ENCODE data around the gene SCRN2. TPM values are rescaled to one million over a fixed set of nuclear protein-coding genes. Genes with fewer than 3 reads are reported as not detected.

Gene SCRN2
- total and polyA plus RNA-seq, 2 experiments from 2014 or later: 40.6 to 45.5 TPM

DNA sequence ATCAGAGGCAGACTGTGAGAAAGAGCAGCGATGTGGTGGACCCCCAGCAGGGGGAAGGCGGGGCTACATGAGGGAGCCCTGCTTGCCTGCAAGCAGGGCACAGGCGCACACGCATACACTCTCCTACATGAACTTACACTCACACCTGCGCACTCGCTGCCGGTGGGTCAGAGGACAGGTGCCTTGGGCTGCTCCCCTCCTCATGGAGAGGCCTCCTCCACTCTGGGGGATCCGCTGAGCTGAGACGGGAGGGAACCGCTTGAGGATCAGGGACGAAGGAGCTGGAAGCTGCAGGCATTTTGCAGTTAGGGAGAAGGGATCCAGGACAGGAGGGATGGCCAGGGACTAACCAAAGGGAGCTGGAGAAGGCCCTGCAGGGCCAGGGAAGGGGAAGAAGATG lies 33.7 kb downstream of the SCRN2 start:
- Mint-ChIP-seq H3K4me3 (no peak overlapping the region), H3K27ac (no peak overlapping the region), H3K9me3 (no peaks in the 10 kb centered on the region; the same call in 2 of the 3 replicates), H3K27me3 (ENCODE audit: insufficient read depth, low read depth, poor library complexity) (peaks cover 8% of the 10 kb centered on the region), H3K36me3 (ENCODE audit: low read depth) (peaks cover 5% of the 10 kb centered on the region; the same call in 1 of the 3 replicates), H3K4me1 (peaks cover 7% of the 10 kb centered on the region; the same call in 2 of the 3 replicates)
- H2AFZ ChIP-seq: no peak overlapping the region
- no peaks in the 10 kb centered on the region for H3K4me1 ChIP-seq (ENCODE audit: insufficient read depth)
- no peaks in the 10 kb centered on the region for H4K20me1 ChIP-seq (replicated peaks; ENCODE audit: insufficient read depth)
- DNase-seq (ENCODE audit: low spot score): no peak
- H3K27me3 ChIP-seq (ENCODE audit: insufficient read depth): no peaks in the 10 kb centered on the region
- H3K9me2 ChIP-seq (ENCODE audit: insufficient read depth): no peaks in the 10 kb centered on the region
- H3K4me3 ChIP-seq: no peak overlapping the region
- no peaks in the 10 kb centered on the region for H3K79me2 ChIP-seq (replicated peaks; ENCODE audit: insufficient read depth)
- no peaks in the 10 kb centered on the region for H3K36me3 ChIP-seq (ENCODE audit: insufficient read depth)
- H3F3A ChIP-seq (replicated peaks; ENCODE audit: low read depth): no peaks in the 10 kb centered on the region
- H3K27ac ChIP-seq (ENCODE audit: low read depth): no peak overlapping the region
- TF ChIP-seq, protein P1, sequence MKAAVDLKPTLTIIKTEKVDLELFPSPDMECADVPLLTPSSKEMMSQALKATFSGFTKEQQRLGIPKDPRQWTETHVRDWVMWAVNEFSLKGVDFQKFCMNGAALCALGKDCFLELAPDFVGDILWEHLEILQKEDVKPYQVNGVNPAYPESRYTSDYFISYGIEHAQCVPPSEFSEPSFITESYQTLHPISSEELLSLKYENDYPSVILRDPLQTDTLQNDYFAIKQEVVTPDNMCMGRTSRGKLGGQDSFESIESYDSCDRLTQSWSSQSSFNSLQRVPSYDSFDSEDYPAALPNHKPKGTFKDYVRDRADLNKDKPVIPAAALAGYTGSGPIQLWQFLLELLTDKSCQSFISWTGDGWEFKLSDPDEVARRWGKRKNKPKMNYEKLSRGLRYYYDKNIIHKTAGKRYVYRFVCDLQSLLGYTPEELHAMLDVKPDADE (IDR thresholded peaks at IDR 0.05): no peak
- no peak for TF ChIP-seq STAT1 (IDR thresholded peaks at IDR 0.05; ENCODE audit: unreplicated experiment)
- TF ChIP-seq EZH2 (IDR thresholded peaks at IDR 0.05; ENCODE audit: low read depth, unreplicated experiment): no peak
- TF ChIP-seq ZNF331 (CRISPR knock-in tag; IDR thresholded peaks at IDR 0.05; ENCODE audit: low read depth): no peak
- TF ChIP-seq, protein P2, sequence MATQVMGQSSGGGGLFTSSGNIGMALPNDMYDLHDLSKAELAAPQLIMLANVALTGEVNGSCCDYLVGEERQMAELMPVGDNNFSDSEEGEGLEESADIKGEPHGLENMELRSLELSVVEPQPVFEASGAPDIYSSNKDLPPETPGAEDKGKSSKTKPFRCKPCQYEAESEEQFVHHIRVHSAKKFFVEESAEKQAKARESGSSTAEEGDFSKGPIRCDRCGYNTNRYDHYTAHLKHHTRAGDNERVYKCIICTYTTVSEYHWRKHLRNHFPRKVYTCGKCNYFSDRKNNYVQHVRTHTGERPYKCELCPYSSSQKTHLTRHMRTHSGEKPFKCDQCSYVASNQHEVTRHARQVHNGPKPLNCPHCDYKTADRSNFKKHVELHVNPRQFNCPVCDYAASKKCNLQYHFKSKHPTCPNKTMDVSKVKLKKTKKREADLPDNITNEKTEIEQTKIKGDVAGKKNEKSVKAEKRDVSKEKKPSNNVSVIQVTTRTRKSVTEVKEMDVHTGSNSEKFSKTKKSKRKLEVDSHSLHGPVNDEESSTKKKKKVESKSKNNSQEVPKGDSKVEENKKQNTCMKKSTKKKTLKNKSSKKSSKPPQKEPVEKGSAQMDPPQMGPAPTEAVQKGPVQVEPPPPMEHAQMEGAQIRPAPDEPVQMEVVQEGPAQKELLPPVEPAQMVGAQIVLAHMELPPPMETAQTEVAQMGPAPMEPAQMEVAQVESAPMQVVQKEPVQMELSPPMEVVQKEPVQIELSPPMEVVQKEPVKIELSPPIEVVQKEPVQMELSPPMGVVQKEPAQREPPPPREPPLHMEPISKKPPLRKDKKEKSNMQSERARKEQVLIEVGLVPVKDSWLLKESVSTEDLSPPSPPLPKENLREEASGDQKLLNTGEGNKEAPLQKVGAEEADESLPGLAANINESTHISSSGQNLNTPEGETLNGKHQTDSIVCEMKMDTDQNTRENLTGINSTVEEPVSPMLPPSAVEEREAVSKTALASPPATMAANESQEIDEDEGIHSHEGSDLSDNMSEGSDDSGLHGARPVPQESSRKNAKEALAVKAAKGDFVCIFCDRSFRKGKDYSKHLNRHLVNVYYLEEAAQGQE (IDR thresholded peaks at IDR 0.05; ENCODE audit: unreplicated experiment): no peak
- TF ChIP-seq ZNF114 (CRISPR knock-in tag; IDR thresholded peaks at IDR 0.05): no peak
- TF ChIP-seq POLR2AphosphoS5 (IDR thresholded peaks at IDR 0.05; ENCODE audit: low read depth): no peak
- no peak for TF ChIP-seq EZH2phosphoT487 (IDR thresholded peaks at IDR 0.05; ENCODE audit: unreplicated experiment)
- TF ChIP-seq, protein P3, sequence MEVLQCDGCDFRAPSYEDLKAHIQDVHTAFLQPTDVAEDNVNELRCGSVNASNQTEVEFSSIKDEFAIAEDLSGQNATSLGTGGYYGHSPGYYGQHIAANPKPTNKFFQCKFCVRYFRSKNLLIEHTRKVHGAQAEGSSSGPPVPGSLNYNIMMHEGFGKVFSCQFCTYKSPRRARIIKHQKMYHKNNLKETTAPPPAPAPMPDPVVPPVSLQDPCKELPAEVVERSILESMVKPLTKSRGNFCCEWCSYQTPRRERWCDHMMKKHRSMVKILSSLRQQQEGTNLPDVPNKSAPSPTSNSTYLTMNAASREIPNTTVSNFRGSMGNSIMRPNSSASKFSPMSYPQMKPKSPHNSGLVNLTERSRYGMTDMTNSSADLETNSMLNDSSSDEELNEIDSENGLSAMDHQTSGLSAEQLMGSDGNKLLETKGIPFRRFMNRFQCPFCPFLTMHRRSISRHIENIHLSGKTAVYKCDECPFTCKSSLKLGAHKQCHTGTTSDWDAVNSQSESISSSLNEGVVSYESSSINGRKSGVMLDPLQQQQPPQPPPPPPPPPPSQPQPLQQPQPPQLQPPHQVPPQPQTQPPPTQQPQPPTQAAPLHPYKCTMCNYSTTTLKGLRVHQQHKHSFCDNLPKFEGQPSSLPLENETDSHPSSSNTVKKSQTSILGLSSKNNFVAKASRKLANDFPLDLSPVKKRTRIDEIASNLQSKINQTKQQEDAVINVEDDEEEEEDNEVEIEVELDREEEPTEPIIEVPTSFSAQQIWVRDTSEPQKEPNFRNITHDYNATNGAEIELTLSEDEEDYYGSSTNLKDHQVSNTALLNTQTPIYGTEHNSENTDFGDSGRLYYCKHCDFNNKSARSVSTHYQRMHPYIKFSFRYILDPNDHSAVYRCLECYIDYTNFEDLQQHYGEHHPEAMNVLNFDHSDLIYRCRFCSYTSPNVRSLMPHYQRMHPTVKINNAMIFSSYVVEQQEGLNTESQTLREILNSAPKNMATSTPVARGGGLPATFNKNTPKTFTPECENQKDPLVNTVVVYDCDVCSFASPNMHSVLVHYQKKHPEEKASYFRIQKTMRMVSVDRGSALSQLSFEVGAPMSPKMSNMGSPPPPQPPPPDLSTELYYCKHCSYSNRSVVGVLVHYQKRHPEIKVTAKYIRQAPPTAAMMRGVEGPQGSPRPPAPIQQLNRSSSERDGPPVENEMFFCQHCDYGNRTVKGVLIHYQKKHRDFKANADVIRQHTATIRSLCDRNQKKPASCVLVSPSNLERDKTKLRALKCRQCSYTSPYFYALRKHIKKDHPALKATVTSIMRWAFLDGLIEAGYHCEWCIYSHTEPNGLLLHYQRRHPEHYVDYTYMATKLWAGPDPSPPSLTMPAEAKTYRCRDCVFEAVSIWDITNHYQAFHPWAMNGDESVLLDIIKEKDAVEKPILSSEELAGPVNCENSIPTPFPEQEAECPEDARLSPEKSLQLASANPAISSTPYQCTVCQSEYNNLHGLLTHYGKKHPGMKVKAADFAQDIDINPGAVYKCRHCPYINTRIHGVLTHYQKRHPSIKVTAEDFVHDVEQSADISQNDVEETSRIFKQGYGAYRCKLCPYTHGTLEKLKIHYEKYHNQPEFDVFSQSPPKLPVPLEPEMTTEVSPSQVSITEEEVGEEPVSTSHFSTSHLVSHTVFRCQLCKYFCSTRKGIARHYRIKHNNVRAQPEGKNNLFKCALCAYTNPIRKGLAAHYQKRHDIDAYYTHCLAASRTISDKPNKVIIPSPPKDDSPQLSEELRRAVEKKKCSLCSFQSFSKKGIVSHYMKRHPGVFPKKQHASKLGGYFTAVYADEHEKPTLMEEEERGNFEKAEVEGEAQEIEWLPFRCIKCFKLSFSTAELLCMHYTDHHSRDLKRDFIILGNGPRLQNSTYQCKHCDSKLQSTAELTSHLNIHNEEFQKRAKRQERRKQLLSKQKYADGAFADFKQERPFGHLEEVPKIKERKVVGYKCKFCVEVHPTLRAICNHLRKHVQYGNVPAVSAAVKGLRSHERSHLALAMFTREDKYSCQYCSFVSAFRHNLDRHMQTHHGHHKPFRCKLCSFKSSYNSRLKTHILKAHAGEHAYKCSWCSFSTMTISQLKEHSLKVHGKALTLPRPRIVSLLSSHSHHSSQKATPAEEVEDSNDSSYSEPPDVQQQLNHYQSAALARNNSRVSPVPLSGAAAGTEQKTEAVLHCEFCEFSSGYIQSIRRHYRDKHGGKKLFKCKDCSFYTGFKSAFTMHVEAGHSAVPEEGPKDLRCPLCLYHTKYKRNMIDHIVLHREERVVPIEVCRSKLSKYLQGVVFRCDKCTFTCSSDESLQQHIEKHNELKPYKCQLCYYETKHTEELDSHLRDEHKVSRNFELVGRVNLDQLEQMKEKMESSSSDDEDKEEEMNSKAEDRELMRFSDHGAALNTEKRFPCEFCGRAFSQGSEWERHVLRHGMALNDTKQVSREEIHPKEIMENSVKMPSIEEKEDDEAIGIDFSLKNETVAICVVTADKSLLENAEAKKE (CRISPR knock-in tag; IDR thresholded peaks at IDR 0.05): no peak
- TF ChIP-seq CREB1 (CRISPR knock-in tag; IDR thresholded peaks at IDR 0.05; ENCODE audit: low read depth): no peak
- TF ChIP-seq CTCF (conservative IDR thresholded peaks at IDR 0.05; ENCODE audit: low read depth in 2 of 2): no peak
- TF ChIP-seq JUNB (IDR thresholded peaks at IDR 0.05; ENCODE audit: unreplicated experiment): no peak
- TF ChIP-seq NANOG (IDR thresholded peaks at IDR 0.05; ENCODE audit: borderline replicate concordance): no peak
- H3K4me2 ChIP-seq: no peak overlapping the region
- no peak for ATAC-seq
